CD4-positive, alpha-beta T cell treated with Interleukin-17A for 4 hours (primary cell): Measurements from ENCODE around the gene RPL27A.

Source experiments
- DNase-seq: peaks from one replicate; pipeline ENCODE4 v3.0.0-alpha.2; 2020; ENCODE audit warnings: mixed read lengths

RPL27A gene

GRCh38 chr11:8721609-8722500 lies 39.3 kb downstream of the RPL27A start:
- DNase-seq = no peak

GRCh38 chr11:8722809-8723208 lies 40.2 kb downstream of the RPL27A start:
- DNase-seq = no peak

GRCh38 chr11:8723711-8724110 lies 41.1 kb downstream of the RPL27A start:
- no peak for DNase-seq

DNA sequence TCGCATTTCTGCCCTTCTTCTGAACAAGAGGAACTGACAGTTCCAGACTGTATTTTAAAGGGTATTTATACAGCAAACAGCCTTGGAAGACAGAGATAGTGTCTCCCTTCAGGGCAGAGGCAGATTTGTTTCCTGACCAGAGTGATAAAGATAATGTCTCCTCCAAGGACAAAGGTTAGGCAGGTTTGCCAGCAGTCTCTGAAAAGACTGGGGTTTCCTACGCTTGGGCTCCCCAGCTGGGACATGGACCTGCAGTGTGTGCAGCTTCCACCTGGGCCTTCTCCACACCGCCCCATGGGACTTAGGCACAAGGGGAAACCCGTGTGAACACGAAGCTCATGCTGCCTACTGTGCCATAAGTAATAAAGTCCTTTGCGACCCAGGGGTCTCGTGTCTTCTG lies 42.1 kb downstream of the RPL27A start:
- DNase-seq = no peak

- no peak for DNase-seq
Observed at GRCh38 chr11:8726395-8726794, 43.8 kb downstream of the RPL27A start.

- no peak for DNase-seq
Observed at GRCh38 chr11:8728563-8728962, 46.0 kb downstream of the RPL27A start.

- no peak for DNase-seq
Observed at GRCh38 chr11:8729067-8729466, 46.5 kb downstream of the RPL27A start.

DNA sequence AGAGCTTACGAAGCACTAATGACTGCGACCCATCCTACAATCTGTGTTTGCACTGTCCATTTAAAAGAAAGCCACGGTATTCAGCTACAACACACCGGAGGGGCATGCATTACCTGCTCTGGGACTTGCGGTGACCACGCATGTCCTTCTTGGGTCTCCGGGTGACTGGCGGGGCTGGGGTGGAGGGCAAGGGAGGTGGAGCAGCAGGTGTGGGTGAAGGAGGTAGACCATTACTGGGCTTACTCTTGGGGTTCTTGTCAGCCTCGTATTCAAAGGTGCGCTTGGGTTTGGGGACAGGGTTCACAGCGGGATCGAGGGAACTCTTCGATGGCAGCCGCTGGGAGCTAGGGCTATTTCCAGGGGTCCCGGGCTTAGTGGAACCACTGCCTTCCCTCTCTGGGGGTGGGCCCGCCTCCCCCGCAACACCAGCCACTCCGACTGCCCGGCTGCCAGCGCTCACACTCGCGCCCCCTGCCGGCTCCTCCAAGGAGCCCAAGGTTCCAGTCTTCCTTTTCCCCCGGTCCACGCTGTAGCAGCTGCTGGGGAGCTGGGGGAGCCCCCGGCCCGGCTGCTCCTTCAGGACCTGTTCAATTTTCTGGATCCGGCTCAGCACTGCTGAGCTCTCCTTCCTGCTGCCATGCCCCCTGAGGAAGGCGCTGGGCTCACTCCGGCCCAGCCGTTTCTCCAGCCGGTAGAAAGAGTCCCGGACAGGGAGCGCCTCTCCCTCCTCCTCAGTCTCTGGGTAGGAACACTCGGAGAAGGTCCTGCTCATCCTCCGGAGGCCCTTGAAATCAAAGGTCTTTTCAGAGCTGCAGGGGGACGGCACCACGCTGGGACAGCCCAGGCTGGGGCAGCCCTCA lies 47.5 kb downstream of the RPL27A start:
- DNase-seq = no peak

DNA sequence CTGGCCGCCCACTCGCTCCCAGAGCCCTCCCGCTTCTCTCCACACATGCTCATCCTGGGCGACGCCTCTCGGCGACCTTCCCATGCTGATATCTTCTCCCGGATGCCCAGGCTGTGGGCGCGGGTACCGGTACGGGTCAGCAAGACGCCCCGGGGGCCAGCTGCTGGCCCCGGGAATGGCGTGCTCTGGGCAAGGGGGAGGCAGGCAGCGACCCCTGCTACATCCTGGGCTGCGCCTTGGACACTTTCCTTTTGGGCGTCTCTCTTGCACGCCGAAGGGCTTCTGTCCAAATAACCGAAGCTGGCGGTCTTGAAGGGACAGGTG lies 48.1 kb downstream of the RPL27A start:
- no peak for DNase-seq

- DNase-seq = no peak
Observed at GRCh38 chr11:8731647-8732323, 49.2 kb downstream of the RPL27A start.

DNA sequence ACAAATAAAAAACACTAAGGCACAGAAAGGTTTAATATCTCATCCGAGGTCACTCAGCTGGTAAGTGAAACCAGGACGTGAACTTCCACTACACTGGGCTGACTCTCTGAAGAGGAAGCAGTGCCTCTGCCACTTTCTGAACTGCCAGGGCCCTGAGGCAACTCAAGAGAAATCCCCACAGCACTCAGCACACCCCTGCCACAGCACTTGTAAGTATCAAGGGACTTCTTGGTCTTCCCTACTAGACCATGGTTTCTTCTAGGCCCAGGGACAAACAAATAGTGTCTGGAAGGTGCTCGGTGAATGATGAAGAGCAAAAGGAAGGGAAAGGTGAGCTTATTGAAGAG lies 49.7 kb downstream of the RPL27A start:
- DNase-seq = no peak

DNA sequence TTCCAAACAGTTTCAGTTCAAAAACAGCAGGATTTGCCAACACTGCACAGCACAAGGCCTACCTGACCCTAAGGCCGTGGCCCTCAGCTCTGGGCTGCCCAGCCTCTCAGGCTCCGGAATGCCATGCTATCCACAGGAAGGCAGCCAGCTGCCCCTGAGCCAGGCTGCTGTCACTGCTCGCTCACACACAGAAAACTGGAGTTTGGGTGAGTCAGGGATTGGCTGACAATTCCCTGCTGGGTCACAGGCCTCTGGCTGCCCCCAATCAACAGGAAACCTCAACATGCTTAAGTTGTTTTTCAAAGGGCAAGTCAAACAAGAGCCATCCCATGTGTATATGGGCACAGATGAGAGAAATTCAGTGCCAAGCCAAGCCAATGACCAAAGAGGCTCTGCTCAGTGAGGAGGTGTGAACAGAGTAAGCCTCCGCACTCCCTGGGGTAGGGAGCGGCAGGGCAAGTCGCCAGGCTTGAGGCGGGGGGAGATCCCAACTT lies 50.2 kb downstream of the RPL27A start:
- no peak for DNase-seq

- DNase-seq = no peak
Observed at GRCh38 chr11:8733852-8734251, 51.3 kb downstream of the RPL27A start.

GRCh38 chr11:8735094-8735493 lies 52.5 kb downstream of the RPL27A start:
- no peak for DNase-seq

- no peak for DNase-seq
Observed at GRCh38 chr11:8739309-8739793, 56.8 kb downstream of the RPL27A start.
